ENCODE measurements around the gene PLCE1. TPM values are rescaled to one million over a fixed set of nuclear protein-coding genes. Genes with fewer than 3 reads are reported as not detected.

Gene PLCE1
- total and polyA plus RNA-seq, 2 of the 8 experiments (the other 6 are each of a cell fraction or from before 2014, with no cell fraction given), result 0.05 to 0.06 TPM

DNA sequence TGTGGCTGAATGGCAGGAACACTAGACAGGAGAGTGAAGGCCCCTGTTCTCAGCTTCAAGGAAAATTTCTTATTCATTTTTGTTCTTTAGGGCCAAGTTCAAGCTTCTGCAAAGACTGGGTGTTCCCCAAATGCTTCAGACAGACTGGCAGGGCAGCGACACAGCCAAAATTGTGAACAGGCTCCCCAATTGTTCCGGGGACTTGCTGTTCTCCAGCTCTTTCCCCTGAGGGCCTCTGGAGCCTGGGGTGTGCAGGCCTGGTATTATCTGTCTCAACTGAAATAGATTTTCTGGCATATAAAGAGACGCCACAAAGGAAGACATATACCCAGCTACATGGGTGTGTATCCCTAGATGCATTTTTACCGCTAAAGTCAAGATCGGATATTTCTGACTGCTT, 30.3 kb upstream of the PLCE1 start:
- H3K36me3 ChIP-seq (ENCODE audit: control insufficient read depth in 2 of 4, insufficient read depth in 4 of 4, low read length in 3 of 4), result no peaks in the 10 kb centered on the region
- H3K23me2 ChIP-seq (ENCODE audit: low read depth, low read length), result no peaks in the 10 kb centered on the region
- no peaks in the 10 kb centered on the region for H3K79me2 ChIP-seq (ENCODE audit: control insufficient read depth in 1 of 2, insufficient read depth in 2 of 2, low read length in 2 of 2)
- no peak overlapping the region for H3K4me3 ChIP-seq (ENCODE audit: extremely low read depth in 1 of 4, insufficient read depth in 2 of 4, low read depth in 3 of 4, low read length in 4 of 4)
- H3K79me1 ChIP-seq (ENCODE audit: low read depth, low read length), result no peaks in the 10 kb centered on the region
- WGBS, 2 experiments (ENCODE audit: extremely low coverage in 1 of 2, insufficient coverage in 1 of 2, insufficient read length in 1 of 2, insufficient replicate concordance in 2 of 2, low coverage in 1 of 2, low lambda C conversion rate in 2 of 2, missing lambda C conversion rate in 1 of 2), result 92% methylated on average over 5 of the region's 5 CpGs; no CpG with 5 or more reads in 1 of the 2 experiments
- no peaks in the 10 kb centered on the region for H3K4me1 ChIP-seq (replicated peaks in 1 of 4; ENCODE audit: control insufficient read depth in 3 of 4, insufficient read depth in 4 of 4, low read length in 3 of 4)
- no peak overlapping the region for H3K4ac ChIP-seq (replicated peaks; ENCODE audit: insufficient read length, low read depth, low read length)
- H3K4me2 ChIP-seq (ENCODE audit: insufficient read depth in 1 of 2, low read depth in 2 of 2, low read length in 2 of 2), result no peak overlapping the region
- no peak overlapping the region for H2AFZ ChIP-seq (ENCODE audit: low read length)
- H2BK12ac ChIP-seq (ENCODE audit: low read depth, low read length), result no peak overlapping the region
- H3K56ac ChIP-seq (replicated peaks; ENCODE audit: insufficient read length, low read depth, low read length), result no peak overlapping the region
- no peaks in the 10 kb centered on the region for H3K9me3 ChIP-seq (ENCODE audit: insufficient read depth in 2 of 2, low read depth in 1 of 2, low read length in 1 of 2)
- H2BK15ac ChIP-seq (ENCODE audit: low read length), result no peak overlapping the region
- H3K14ac ChIP-seq (ENCODE audit: insufficient read length), result no peak overlapping the region
- ChIA-PET CTCF (ENCODE audit: partially characterized antibody) (interaction anchor here (1.0 to 1.9 kb wide), 3 partner anchors 39 to 165 kb away, joined by 3 to 6 read pairs (median 5); no protein-coding TSS in a partner anchor), POLR2A (ENCODE audit: partially characterized antibody) (interaction anchor here (1.3 kb wide), 1 partner anchor 14 kb away, joined by 3 read pairs; no protein-coding TSS in a partner anchor)
- no peak for DNase-seq (ENCODE audit: low read depth in 1 of 2, low spot score in 2 of 2)
- no peaks in the 10 kb centered on the region for H3K27me3 ChIP-seq (replicated peaks in 1 of 4; ENCODE audit: control insufficient read depth in 3 of 4, extremely low read depth in 1 of 4, insufficient read depth in 3 of 4, low read length in 3 of 4)
- H3K18ac ChIP-seq (ENCODE audit: extremely low read depth, low read length), result no peak overlapping the region
- FAIRE-seq, result no peak
- no peak overlapping the region for H4K5ac ChIP-seq (ENCODE audit: insufficient read length, low read depth, low read length)
- H2AK5ac ChIP-seq (ENCODE audit: low read depth, low read length), result no peak overlapping the region
- H3K27ac ChIP-seq (ENCODE audit: low read depth, low read length), result no peak overlapping the region
- H4K20me1 ChIP-seq (replicated peaks in 1 of 2; ENCODE audit: control insufficient read depth in 1 of 2, insufficient read depth in 2 of 2, low read length in 2 of 2), result no peaks in the 10 kb centered on the region
- no peak overlapping the region for H4K91ac ChIP-seq (replicated peaks; ENCODE audit: insufficient read length, low read length)
- H3K9ac ChIP-seq (replicated peaks in 1 of 4; ENCODE audit: extremely low read depth in 1 of 4, low read depth in 3 of 4, low read length in 3 of 4), result no peak overlapping the region
- no peak overlapping the region for H2BK120ac ChIP-seq (replicated peaks; ENCODE audit: low read depth, low read length)
- H4K8ac ChIP-seq (ENCODE audit: extremely low read depth, insufficient read depth, low read length), result no peak overlapping the region
- no peak overlapping the region for H2BK5ac ChIP-seq (ENCODE audit: low read depth, low read length)
- no peak overlapping the region for H3K23ac ChIP-seq (ENCODE audit: insufficient read length)
- no peak overlapping the region for H2BK20ac ChIP-seq (ENCODE audit: low read length)
- no peak for TF ChIP-seq TAF1 (IDR thresholded peaks at IDR 0.05; ENCODE audit: low read depth, low read length)
- no peak for TF ChIP-seq ATF3 (IDR thresholded peaks at IDR 0.05; ENCODE audit: insufficient read depth, low read depth, low read length)
- TF ChIP-seq TCF12 (IDR thresholded peaks at IDR 0.05; ENCODE audit: low read depth, low read length), result no peak
- TF ChIP-seq RNF2 (IDR thresholded peaks at IDR 0.05; ENCODE audit: borderline replicate concordance, low read depth, low read length, missing control alignments, poor library complexity, severe bottlenecking), result no peak
- TF ChIP-seq GABPA (IDR thresholded peaks at IDR 0.05; ENCODE audit: borderline replicate concordance, insufficient read depth, low read length), result no peak
- no peak for TF ChIP-seq JUN (IDR thresholded peaks at IDR 0.05; ENCODE audit: low read depth, low read length)
- TF ChIP-seq, protein P1, sequence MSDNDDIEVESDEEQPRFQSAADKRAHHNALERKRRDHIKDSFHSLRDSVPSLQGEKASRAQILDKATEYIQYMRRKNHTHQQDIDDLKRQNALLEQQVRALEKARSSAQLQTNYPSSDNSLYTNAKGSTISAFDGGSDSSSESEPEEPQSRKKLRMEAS (IDR thresholded peaks at IDR 0.05), result no peak
- TF ChIP-seq SIN3A (conservative IDR thresholded peaks at IDR 0.05 in 1 of 2, IDR thresholded peaks at IDR 0.05 in 1 of 2; ENCODE audit: low read depth in 1 of 2, low read length in 2 of 2), result no peak
- no peak for TF ChIP-seq KDM1A (IDR thresholded peaks at IDR 0.05; ENCODE audit: borderline replicate concordance, low read length)
- TF ChIP-seq EP300 (IDR thresholded peaks at IDR 0.05; ENCODE audit: borderline replicate concordance in 1 of 2, low read depth in 2 of 2, low read length in 2 of 2), result no peak
- no peak for TF ChIP-seq RBBP5 (IDR thresholded peaks at IDR 0.05; ENCODE audit: borderline replicate concordance, low read depth, low read length)
- TF ChIP-seq RXRA (IDR thresholded peaks at IDR 0.05; ENCODE audit: insufficient read depth, low read depth, low read length), result no peak

Data from H1 (cell line).